ENCODE data around the gene ZNF70. TPM values are rescaled to one million over a fixed set of nuclear protein-coding genes. Genes with fewer than 3 reads are reported as not detected.

ZNF70 gene
- total RNA-seq, 1 experiment from 2014 or later = 5.4 TPM

DNA sequence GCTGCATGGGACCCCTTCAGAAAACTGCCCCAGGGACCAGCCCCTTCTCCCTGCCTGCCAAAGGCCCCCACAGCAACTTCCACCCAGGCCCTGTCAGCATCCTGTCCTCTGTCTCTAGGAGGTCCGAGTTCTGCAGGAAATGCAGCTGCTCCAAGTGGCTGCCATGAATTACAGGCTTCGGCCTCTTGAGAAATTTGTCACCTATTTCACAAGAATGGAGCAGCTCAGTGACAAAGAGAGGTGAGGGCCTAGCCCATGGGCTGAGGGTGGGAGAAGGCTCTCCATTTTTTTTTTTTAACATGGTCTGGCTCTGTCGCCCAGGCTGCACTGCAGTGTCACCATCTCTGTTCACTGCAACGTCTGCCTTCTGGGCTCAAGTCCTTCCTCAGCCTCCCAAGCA lies 52.8 kb downstream of the ZNF70 start:
- no peaks in the 10 kb centered on the region for H3K9me3 ChIP-seq
- Mint-ChIP-seq H3K36me3 (ENCODE audit: insufficient read depth, unreplicated experiment) (peaks cover 34% of the 10 kb centered on the region), H3K27ac (ENCODE audit: unreplicated experiment) (no peak overlapping the region), H3K9me3 (ENCODE audit: unreplicated experiment) (no peaks in the 10 kb centered on the region), H3K4me1 (ENCODE audit: low read depth, unreplicated experiment) (no peaks in the 10 kb centered on the region), H3K27me3 (ENCODE audit: insufficient read depth, unreplicated experiment) (no peaks in the 10 kb centered on the region), H3K4me3 (ENCODE audit: unreplicated experiment) (no peak overlapping the region)
- ChIA-PET POLR2A (no interaction called here), CTCF (no interaction called here)
- DNase-seq = no peak
- H3K4me1 ChIP-seq = no peaks in the 10 kb centered on the region
- H3K27me3 ChIP-seq (replicated peaks; ENCODE audit: control insufficient read depth, insufficient read depth, low read length) = no peaks in the 10 kb centered on the region
- H3K4me3 ChIP-seq (ENCODE audit: low read depth, low read length) = no peak overlapping the region
- TF ChIP-seq, protein P1, sequence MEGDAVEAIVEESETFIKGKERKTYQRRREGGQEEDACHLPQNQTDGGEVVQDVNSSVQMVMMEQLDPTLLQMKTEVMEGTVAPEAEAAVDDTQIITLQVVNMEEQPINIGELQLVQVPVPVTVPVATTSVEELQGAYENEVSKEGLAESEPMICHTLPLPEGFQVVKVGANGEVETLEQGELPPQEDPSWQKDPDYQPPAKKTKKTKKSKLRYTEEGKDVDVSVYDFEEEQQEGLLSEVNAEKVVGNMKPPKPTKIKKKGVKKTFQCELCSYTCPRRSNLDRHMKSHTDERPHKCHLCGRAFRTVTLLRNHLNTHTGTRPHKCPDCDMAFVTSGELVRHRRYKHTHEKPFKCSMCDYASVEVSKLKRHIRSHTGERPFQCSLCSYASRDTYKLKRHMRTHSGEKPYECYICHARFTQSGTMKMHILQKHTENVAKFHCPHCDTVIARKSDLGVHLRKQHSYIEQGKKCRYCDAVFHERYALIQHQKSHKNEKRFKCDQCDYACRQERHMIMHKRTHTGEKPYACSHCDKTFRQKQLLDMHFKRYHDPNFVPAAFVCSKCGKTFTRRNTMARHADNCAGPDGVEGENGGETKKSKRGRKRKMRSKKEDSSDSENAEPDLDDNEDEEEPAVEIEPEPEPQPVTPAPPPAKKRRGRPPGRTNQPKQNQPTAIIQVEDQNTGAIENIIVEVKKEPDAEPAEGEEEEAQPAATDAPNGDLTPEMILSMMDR (IDR thresholded peaks at IDR 0.05; ENCODE audit: insufficient read depth in 1 of 2, low read depth in 1 of 2, low read length in 1 of 2, severe bottlenecking in 1 of 2, unreplicated experiment in 1 of 2) = no peak
- peaks cover under 1% of the 10 kb centered on the region for H3K36me3 ChIP-seq (ENCODE audit: control insufficient read depth, insufficient read depth, low read length)
- BruUV-seq (replicated peaks) = no TSS peak
- intact Hi-C loops (cut with micrococcal nuclease; ENCODE audit: unreplicated experiment) = no loop called here

DNA sequence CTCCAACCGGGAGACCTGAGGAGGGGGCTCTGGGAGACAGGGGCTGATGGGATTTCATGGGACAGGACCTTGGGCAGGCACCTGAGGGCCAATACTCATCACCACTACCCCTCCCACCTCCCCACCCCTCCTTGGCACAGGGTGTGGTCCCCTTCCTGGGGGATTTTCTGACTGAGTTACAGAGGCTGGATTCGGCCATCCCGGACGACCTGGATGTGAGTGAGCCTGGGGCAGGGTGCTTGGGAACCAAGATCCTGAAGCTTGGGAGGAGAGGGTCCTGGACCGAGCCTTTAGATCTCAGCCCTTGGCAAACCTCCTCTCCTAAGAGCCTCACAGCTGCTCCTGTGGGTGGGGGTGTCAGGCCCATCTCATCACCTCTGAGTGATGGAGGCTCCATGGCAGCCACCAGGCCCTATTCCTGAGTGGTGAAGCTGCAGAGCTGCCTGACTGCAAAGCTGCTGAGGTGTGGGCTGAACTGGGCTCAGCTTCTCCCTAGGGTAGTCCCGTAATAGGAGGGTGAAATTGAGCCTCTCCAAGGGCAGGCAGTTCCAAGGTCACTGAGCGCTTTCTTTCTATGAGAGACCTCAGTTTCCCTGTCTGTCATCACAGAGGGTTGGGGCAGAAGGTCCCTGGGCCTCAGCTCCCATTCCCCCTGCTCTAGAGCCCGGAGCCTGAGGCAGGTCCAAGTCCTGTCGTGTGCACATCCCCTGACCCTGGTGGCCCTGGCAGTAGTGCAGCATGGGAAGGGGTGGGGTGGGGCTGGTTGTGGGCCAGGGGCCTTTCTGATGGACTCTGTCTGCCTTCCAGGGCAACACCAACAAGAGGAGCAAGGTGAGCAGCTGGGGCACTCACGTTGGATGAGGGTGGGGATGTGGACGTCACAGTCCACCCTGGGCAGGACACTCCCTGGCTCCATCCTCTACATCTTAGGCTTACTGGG lies 53.6 kb downstream of the ZNF70 start:
- Histone ChIP-seq H3K4me3 (ENCODE audit: low read depth, low read length) (no peak overlapping the region), H3K9me3 (no peaks in the 10 kb centered on the region), H3K4me1 (no peaks in the 10 kb centered on the region), H3K36me3 (ENCODE audit: control insufficient read depth, insufficient read depth, low read length) (peaks cover 4% of the 10 kb centered on the region), H3K27me3 (replicated peaks; ENCODE audit: control insufficient read depth, insufficient read depth, low read length) (no peaks in the 10 kb centered on the region)
- CTCF ChIA-PET = no interaction called here
- no TSS peak for BruUV-seq (replicated peaks)
- H3K27me3 Mint-ChIP-seq (ENCODE audit: insufficient read depth, unreplicated experiment) = no peaks in the 10 kb centered on the region
- no peak overlapping the region for H3K4me3 Mint-ChIP-seq (ENCODE audit: unreplicated experiment)
- no peak for DNase-seq
- POLR2A ChIA-PET = no interaction called here
- intact Hi-C loops (cut with micrococcal nuclease; ENCODE audit: unreplicated experiment) = no loop called here
- peaks cover 34% of the 10 kb centered on the region for H3K36me3 Mint-ChIP-seq (ENCODE audit: insufficient read depth, unreplicated experiment)
- H3K9me3 Mint-ChIP-seq (ENCODE audit: unreplicated experiment) = no peaks in the 10 kb centered on the region
- H3K27ac Mint-ChIP-seq (ENCODE audit: unreplicated experiment) = no peak overlapping the region
- TF ChIP-seq, protein P1 (IDR thresholded peaks at IDR 0.05; ENCODE audit: insufficient read depth in 1 of 2, low read depth in 1 of 2, low read length in 1 of 2, severe bottlenecking in 1 of 2, unreplicated experiment in 1 of 2) = no peak
- no peaks in the 10 kb centered on the region for H3K4me1 Mint-ChIP-seq (ENCODE audit: low read depth, unreplicated experiment)

DNA sequence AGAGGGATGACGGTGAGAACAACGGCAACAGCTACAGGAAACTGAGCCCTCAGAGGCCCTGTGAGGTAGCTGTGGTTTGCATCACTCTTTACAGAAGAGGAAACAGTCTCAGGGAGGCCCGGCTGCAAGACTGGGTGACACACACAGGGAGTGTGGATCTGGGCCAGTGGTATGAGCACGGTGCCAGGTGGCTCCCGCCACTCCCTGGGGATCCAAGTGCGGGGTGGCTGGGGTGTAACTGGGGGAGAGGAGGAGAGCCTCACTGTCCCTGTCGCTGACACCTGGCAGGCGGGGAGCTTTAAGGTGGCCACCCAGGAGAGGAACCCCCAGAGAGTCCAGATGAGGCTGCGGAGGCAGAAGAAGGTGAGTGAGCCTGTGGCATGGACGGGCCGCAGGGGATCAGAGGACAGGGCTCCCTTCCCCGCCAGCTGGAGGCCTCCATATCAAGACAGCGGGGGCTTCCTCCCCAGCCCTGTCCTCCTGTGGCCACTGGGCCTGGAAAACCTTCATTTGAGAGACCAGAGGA lies 54.5 kb downstream of the ZNF70 start:
- Mint-ChIP-seq H3K4me1 (ENCODE audit: low read depth, unreplicated experiment) (no peaks in the 10 kb centered on the region), H3K9me3 (ENCODE audit: unreplicated experiment) (no peaks in the 10 kb centered on the region), H3K27ac (ENCODE audit: unreplicated experiment) (peak overlapping the region; percentile 36), H3K36me3 (ENCODE audit: insufficient read depth, unreplicated experiment) (peaks cover 26% of the 10 kb centered on the region), H3K4me3 (ENCODE audit: unreplicated experiment) (no peak overlapping the region), H3K27me3 (ENCODE audit: insufficient read depth, unreplicated experiment) (no peaks in the 10 kb centered on the region)
- ChIA-PET POLR2A (no interaction called here), CTCF (no interaction called here)
- BruUV-seq (replicated peaks) = no TSS peak
- no peak for DNase-seq
- intact Hi-C loops (cut with micrococcal nuclease; ENCODE audit: unreplicated experiment) = no loop called here
- Histone ChIP-seq H3K36me3 (ENCODE audit: control insufficient read depth, insufficient read depth, low read length) (peaks cover 4% of the 10 kb centered on the region), H3K9me3 (no peaks in the 10 kb centered on the region), H3K4me1 (no peaks in the 10 kb centered on the region), H3K4me3 (ENCODE audit: low read depth, low read length) (no peak overlapping the region), H3K27me3 (replicated peaks; ENCODE audit: control insufficient read depth, insufficient read depth, low read length) (no peaks in the 10 kb centered on the region)
- TF ChIP-seq, protein P1 (IDR thresholded peaks at IDR 0.05; ENCODE audit: insufficient read depth in 1 of 2, low read depth in 1 of 2, low read length in 1 of 2, severe bottlenecking in 1 of 2, unreplicated experiment in 1 of 2) = no peak

All from Caco-2 (cell line).